NCI-H146 treated with DMSO at 0.1 percent for 48 hours (cell line): ENCODE measurements around the gene NHEJ1.

Experiments used
- DNase-seq: peaks from one replicate; lab custom pipeline; 2025; ENCODE audit not compliant: unreplicated experiment; lab: John Stamatoyannopoulos, UW

Gene NHEJ1

GRCh38 chr2:219183151-219183772, 22.6 kb upstream of the NHEJ1 start:
- no peak for DNase-seq

- no peak for DNase-seq
These were observed 21.9 kb upstream of the NHEJ1 start for GRCh38 chr2:219182331-219183150.

GRCh38 chr2:219181531-219181930, 20.9 kb upstream of the NHEJ1 start:
- DNase-seq, result no peak

GRCh38 chr2:219180961-219181360, 20.3 kb upstream of the NHEJ1 start:
- no peak for DNase-seq

- no peak for DNase-seq
These were observed 19.2 kb upstream of the NHEJ1 start for GRCh38 chr2:219179601-219180465.

GRCh38 chr2:219178377-219179175, 18.0 kb upstream of the NHEJ1 start:
- DNase-seq, result no peak

- peak; percentile 64 for DNase-seq
These were observed 17.1 kb upstream of the NHEJ1 start, which contains the start of gene RETREG2 for GRCh38 chr2:219177552-219178376. RETREG2 (plus strand) TSS chr2:219178275; CDS start chr2:219178353, 78 bp downstream.

GRCh38 chr2:219176818-219177551, 16.4 kb upstream of the NHEJ1 start, which contains the start of gene CNPPD1:
CNPPD1 (minus strand) TSS chr2:219176925; CDS start chr2:219176828, 97 bp downstream.
- peak; percentile 64 for DNase-seq

GRCh38 chr2:219175928-219176817, 15.6 kb upstream of the NHEJ1 start:
- no peak for DNase-seq

- no peak for DNase-seq
These were observed 14.9 kb upstream of the NHEJ1 start for GRCh38 chr2:219175486-219175885.

- no peak for DNase-seq
These were observed 14.2 kb upstream of the NHEJ1 start for GRCh38 chr2:219174801-219175200.

- DNase-seq, result no peak
These were observed 13.5 kb upstream of the NHEJ1 start for GRCh38 chr2:219174146-219174545.

GRCh38 chr2:219173176-219173575, 12.6 kb upstream of the NHEJ1 start:
- no peak for DNase-seq

GRCh38 chr2:219172231-219173154, 11.9 kb upstream of the NHEJ1 start:
- DNase-seq, result no peak

GRCh38 chr2:219171231-219171651, 10.6 kb upstream of the NHEJ1 start:
- no peak for DNase-seq

GRCh38 chr2:219169930-219170654, 9.5 kb upstream of the NHEJ1 start, which contains the start of gene SLC23A3:
SLC23A3 (minus strand) TSS chr2:219170029; CDS start chr2:219169984, 45 bp downstream.
- DNase-seq, result no peak
